ENCODE results near the gene SPIN1.

- no peak for TF ChIP-seq CTCF (IDR thresholded peaks at IDR 0.05; ENCODE audit: insufficient read depth, low read length, poor library complexity, severe bottlenecking)
- no peak for TF ChIP-seq EZH2phosphoT487 (conservative IDR thresholded peaks at IDR 0.05; ENCODE audit: low read length)
Observed at GRCh38 chr9:88451160-88451559, 62.9 kb downstream of the SPIN1 start.

Data from SU-DHL-6 (cell line).